Neural crest cell (in vitro differentiated cells): Measurements from ENCODE around the gene PLA2G4A. TPM values are rescaled to one million over a fixed set of nuclear protein-coding genes. Genes with fewer than 3 reads are reported as not detected.

Source experiments
- DNase-seq: peaks from one replicate; pipeline ENCODE4 v3.0.0; 2021; ENCODE audit warnings: low read depth, mixed read lengths, low spot score
- H3K27ac Mint-ChIP-seq: one replicate; pipeline ENCODE4 v1.8.0; 2021; ENCODE audit warnings: mild to moderate bottlenecking, mixed read lengths; ENCODE audit not compliant: unreplicated experiment
- H3K27me3 Mint-ChIP-seq: 2 replicates; pipeline ENCODE4 v1.8.0; 2021; ENCODE audit warnings: low read depth, mild to moderate bottlenecking, mixed read lengths
- H3K36me3 Mint-ChIP-seq: 2 replicates; pipeline ENCODE4 v1.8.0; 2021; ENCODE audit warnings: low read depth, mild to moderate bottlenecking, mixed read lengths
- H3K4me1 Mint-ChIP-seq: 2 replicates; pipeline ENCODE4 v1.8.0; 2021; ENCODE audit warnings: mixed read lengths
- H3K4me3 Mint-ChIP-seq: one replicate; pipeline ENCODE4 v1.8.0; 2021; ENCODE audit warnings: mild to moderate bottlenecking, mixed read lengths
- H3K9me3 Mint-ChIP-seq: 2 replicates; pipeline ENCODE4 v1.8.0; 2021; ENCODE audit warnings: mixed read lengths
- CTCF ChIP-seq: fragments of 200-600 bp; sonication (generic); conservative IDR thresholded peaks from 2 replicates; pipeline ENCODE4 v1.5.0; 2021; ENCODE audit warnings: antibody characterized with exemption, mild to moderate bottlenecking
- total RNA-seq: library from RNA; stranded (reverse); gene quantifications from 2 replicates; pipeline ENCODE4 v1.2.1, GENCODE V29; 2021

Gene PLA2G4A
- total RNA-seq, 1 donor from 2014 or later = 4.5 TPM

- peaks cover 3% of the 10 kb centered on the region for H3K4me1 Mint-ChIP-seq
- peaks cover 13% of the 10 kb centered on the region for H3K9me3 Mint-ChIP-seq
- peaks cover 17% of the 10 kb centered on the region for H3K36me3 Mint-ChIP-seq
- no peak for DNase-seq
- no peak overlapping the region for H3K4me3 Mint-ChIP-seq
- H3K27ac Mint-ChIP-seq = no peak overlapping the region
- H3K27me3 Mint-ChIP-seq = no peaks in the 10 kb centered on the region
- no peak for TF ChIP-seq CTCF
These were observed 71.2 kb downstream of the PLA2G4A start for GRCh38 chr1:186899977-186900376.

GRCh38 chr1:186900539-186901237 is 71.9 kb downstream of the PLA2G4A start:
- Mint-ChIP-seq H3K36me3 (peaks cover 17% of the 10 kb centered on the region), H3K27ac (peak overlapping the region; percentile 23), H3K27me3 (no peaks in the 10 kb centered on the region), H3K4me1 (no peaks in the 10 kb centered on the region), H3K9me3 (peaks cover 13% of the 10 kb centered on the region), H3K4me3 (no peak overlapping the region)
- TF ChIP-seq CTCF = no peak
- no peak for DNase-seq

- Mint-ChIP-seq H3K36me3 (peaks cover 17% of the 10 kb centered on the region), H3K27ac (no peak overlapping the region), H3K27me3 (no peaks in the 10 kb centered on the region), H3K4me1 (no peaks in the 10 kb centered on the region), H3K9me3 (peaks cover 13% of the 10 kb centered on the region), H3K4me3 (no peak overlapping the region)
- DNase-seq = no peak
- no peak for TF ChIP-seq CTCF
These were observed 72.9 kb downstream of the PLA2G4A start for GRCh38 chr1:186901631-186902030.

GRCh38 chr1:186903374-186904136 is 74.8 kb downstream of the PLA2G4A start:
- TF ChIP-seq CTCF = no peak
- H3K27ac Mint-ChIP-seq = no peak overlapping the region
- H3K4me3 Mint-ChIP-seq = no peak overlapping the region
- no peak for DNase-seq
- peaks cover 13% of the 10 kb centered on the region for H3K9me3 Mint-ChIP-seq
- no peaks in the 10 kb centered on the region for H3K27me3 Mint-ChIP-seq
- no peaks in the 10 kb centered on the region for H3K4me1 Mint-ChIP-seq
- peaks cover 17% of the 10 kb centered on the region for H3K36me3 Mint-ChIP-seq

GRCh38 chr1:186904361-186904760 is 75.6 kb downstream of the PLA2G4A start:
- Mint-ChIP-seq H3K9me3 (peaks cover 7% of the 10 kb centered on the region), H3K4me1 (no peaks in the 10 kb centered on the region), H3K27ac (no peak overlapping the region), H3K36me3 (peaks cover 11% of the 10 kb centered on the region), H3K4me3 (no peak overlapping the region), H3K27me3 (no peaks in the 10 kb centered on the region)
- no peak for DNase-seq
- TF ChIP-seq CTCF = no peak
